ENCODE measurements around the gene PBX4.

Gene PBX4

DNA sequence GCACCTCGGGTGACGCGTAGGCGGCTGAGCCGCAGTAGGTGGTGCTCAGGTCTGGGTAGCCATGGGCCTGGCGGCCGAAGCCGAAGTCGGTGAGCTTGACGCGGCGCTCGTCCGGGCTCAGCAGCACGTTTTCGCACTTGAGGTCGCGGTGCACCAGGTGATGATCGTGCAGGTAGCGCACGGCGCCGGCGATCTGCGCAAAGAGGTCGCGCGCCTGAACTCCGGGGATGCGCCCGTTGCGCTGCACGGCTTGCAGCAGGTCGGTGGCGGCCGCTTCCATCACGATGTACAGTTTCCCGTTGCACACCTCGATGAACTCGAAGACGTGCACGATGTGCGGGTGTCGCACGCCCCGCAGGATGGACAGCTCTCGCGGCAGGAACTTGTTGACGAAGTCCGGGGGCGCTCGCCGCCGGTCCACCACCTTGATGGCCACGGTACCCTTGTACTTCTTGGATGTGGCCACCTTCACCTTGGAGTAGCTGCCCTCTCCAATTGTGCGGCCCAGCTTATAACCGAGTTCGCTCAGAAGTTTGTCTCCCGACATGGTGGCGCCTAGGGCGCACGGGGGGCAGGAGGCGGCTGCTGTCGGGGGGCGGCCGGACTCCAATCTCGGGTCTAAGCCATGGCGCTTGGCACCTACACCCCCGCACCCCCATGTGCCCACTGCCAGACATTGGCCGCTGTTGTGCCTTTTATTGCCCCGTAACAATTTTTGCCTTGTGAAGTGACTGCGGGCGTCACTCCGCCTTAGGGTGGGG is 103.4 kb downstream of the PBX4 start, which contains the start of gene TSSK6:
TSSK6 (minus strand) TSS at position 668 of the 761 bp plus-strand sequence; CDS start at position 547, 121 bp downstream.
- TF ChIP-seq, protein P1, sequence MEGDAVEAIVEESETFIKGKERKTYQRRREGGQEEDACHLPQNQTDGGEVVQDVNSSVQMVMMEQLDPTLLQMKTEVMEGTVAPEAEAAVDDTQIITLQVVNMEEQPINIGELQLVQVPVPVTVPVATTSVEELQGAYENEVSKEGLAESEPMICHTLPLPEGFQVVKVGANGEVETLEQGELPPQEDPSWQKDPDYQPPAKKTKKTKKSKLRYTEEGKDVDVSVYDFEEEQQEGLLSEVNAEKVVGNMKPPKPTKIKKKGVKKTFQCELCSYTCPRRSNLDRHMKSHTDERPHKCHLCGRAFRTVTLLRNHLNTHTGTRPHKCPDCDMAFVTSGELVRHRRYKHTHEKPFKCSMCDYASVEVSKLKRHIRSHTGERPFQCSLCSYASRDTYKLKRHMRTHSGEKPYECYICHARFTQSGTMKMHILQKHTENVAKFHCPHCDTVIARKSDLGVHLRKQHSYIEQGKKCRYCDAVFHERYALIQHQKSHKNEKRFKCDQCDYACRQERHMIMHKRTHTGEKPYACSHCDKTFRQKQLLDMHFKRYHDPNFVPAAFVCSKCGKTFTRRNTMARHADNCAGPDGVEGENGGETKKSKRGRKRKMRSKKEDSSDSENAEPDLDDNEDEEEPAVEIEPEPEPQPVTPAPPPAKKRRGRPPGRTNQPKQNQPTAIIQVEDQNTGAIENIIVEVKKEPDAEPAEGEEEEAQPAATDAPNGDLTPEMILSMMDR (IDR thresholded peaks at IDR 0.05; ENCODE audit: extremely low read depth, missing control alignments), result no peak
- DNase-seq (ENCODE audit: low spot score), result no peak

DNA sequence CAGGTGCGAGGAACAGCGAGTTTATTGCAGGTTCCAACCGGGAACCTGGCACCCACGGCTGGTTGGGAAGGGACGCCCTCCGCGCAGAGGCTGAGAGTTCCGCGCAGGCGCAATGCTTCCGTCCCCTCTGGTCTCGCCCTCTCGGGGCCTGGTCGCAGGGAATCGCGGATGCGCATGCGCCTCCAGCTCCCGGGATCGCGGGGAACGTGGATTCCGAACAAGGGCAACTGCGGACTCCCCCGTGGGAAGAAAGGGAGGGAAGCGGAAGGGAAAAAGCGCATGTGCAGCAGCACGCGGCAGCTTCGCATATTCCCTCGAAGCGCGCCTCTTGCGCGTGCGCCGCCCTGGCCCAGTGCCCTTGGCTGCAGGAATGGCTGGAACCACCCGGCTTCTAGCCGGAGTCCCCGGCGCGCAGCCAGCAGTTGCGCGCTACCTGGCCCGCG is 104.3 kb downstream of the PBX4 start:
- DNase-seq (ENCODE audit: low spot score), result no peak
- TF ChIP-seq, protein P1 (IDR thresholded peaks at IDR 0.05; ENCODE audit: extremely low read depth, missing control alignments), result no peak

- TF ChIP-seq, protein P1 (IDR thresholded peaks at IDR 0.05; ENCODE audit: extremely low read depth, missing control alignments), result no peak
- DNase-seq (ENCODE audit: low spot score), result no peak
Measured at GRCh38 chr19:19513682-19514081, 104.8 kb downstream of the PBX4 start.
